ENCODE results near the gene ABHD5.

Gene ABHD5

GRCh38 chr3:43757666-43758321, 67.1 kb downstream of the ABHD5 start:
- no peak for DNase-seq (ENCODE audit: low spot score)

- DNase-seq (ENCODE audit: low spot score) = no peak
Measured at GRCh38 chr3:43758592-43759225, 68.0 kb downstream of the ABHD5 start.

- DNase-seq (ENCODE audit: low spot score) = peak; percentile 100
Measured at GRCh38 chr3:43759297-43759782, 68.6 kb downstream of the ABHD5 start.

- no peak for DNase-seq (ENCODE audit: low spot score)
Measured at GRCh38 chr3:43759938-43760337, 69.2 kb downstream of the ABHD5 start.

GRCh38 chr3:43760938-43761337, 70.2 kb downstream of the ABHD5 start:
- DNase-seq (ENCODE audit: low spot score) = no peak

GRCh38 chr3:43762451-43762850, 71.7 kb downstream of the ABHD5 start:
- no peak for DNase-seq (ENCODE audit: low spot score)

- no peak for DNase-seq (ENCODE audit: low spot score)
Measured at GRCh38 chr3:43764056-43764455, 73.3 kb downstream of the ABHD5 start.

- DNase-seq (ENCODE audit: low spot score) = no peak
Measured at GRCh38 chr3:43764471-43764870, 73.7 kb downstream of the ABHD5 start.

- peak; percentile 77 for DNase-seq (ENCODE audit: low spot score)
Measured at GRCh38 chr3:43765521-43765971, 74.8 kb downstream of the ABHD5 start.

GRCh38 chr3:43766672-43767465, 76.1 kb downstream of the ABHD5 start:
- peak; percentile 95 for DNase-seq (ENCODE audit: low spot score)

GRCh38 chr3:43768381-43768973, 77.7 kb downstream of the ABHD5 start:
- peak; percentile 23 for DNase-seq (ENCODE audit: low spot score)

GRCh38 chr3:43769097-43769884, 78.6 kb downstream of the ABHD5 start:
- DNase-seq (ENCODE audit: low spot score) = peak; percentile 99

- no peak for DNase-seq (ENCODE audit: low spot score)
Measured at GRCh38 chr3:43769885-43770425, 79.2 kb downstream of the ABHD5 start.

- DNase-seq (ENCODE audit: low spot score) = peak; percentile 44
Measured at GRCh38 chr3:43770426-43771103, 79.8 kb downstream of the ABHD5 start.

- no peak for DNase-seq (ENCODE audit: low spot score)
Measured at GRCh38 chr3:43771610-43772009, 80.9 kb downstream of the ABHD5 start.

GRCh38 chr3:43773273-43774094, 82.7 kb downstream of the ABHD5 start:
- DNase-seq (ENCODE audit: low spot score) = peak; percentile 43

- DNase-seq (ENCODE audit: low spot score) = no peak
Measured at GRCh38 chr3:43774799-43775198, 84.1 kb downstream of the ABHD5 start.

- DNase-seq (ENCODE audit: low spot score) = no peak
Measured at GRCh38 chr3:43776101-43776500, 85.4 kb downstream of the ABHD5 start.

GRCh38 chr3:43779850-43780249, 89.1 kb downstream of the ABHD5 start:
- no peak for DNase-seq (ENCODE audit: low spot score)

GRCh38 chr3:43782541-43782940, 91.8 kb downstream of the ABHD5 start:
- DNase-seq (ENCODE audit: low spot score) = no peak
